OCI-LY3 (cell line): ENCODE measurements around the gene MAGEA8.
"Not testable (repeated sequence)": the region's sequence is repeated elsewhere in the genome, so short reads cannot be mapped to it uniquely, and the experiment has no call there.

Experiments used
- H2AFZ ChIP-seq: fragments of 200-600, 300-600 bp; shearing (Covaris generic); 2 replicates; pipeline ENCODE4 v1.6.0; 2014; ENCODE audit warnings: antibody characterized with exemption, low read depth, low read length
- H3K27ac ChIP-seq: fragments of 200-600, 300-600 bp; sonication (generic); 2 replicates; pipeline ENCODE4 v1.5.1; 2014; ENCODE audit warnings: mild to moderate bottlenecking, low read length, moderate library complexity, mixed read lengths
- H3K27me3 ChIP-seq: fragments of 200-600, 300-600 bp; sonication (generic); 2 replicates; pipeline ENCODE4 v1.6.1; 2014; ENCODE audit warnings: low read depth, low read length, mixed read lengths
- H3K36me3 ChIP-seq: fragments of 200-600, 300-600 bp; sonication (generic); replicated peaks from 2 replicates; pipeline ENCODE3; 2014; ENCODE audit warnings: low read depth, low read length, mixed read lengths
- H3K4me1 ChIP-seq: fragments of 300-600, 200-600 bp; sonication (generic); 2 replicates; pipeline ENCODE4 v1.6.1; 2014; ENCODE audit warnings: low read length, mixed read lengths
- H3K4me2 ChIP-seq: fragments of 200-600, 300-600 bp; sonication (generic); 2 replicates; pipeline ENCODE4 v1.6.1; 2014; ENCODE audit warnings: low read length, mixed read lengths
- H3K4me3 ChIP-seq: fragments of 300-600, 200-600 bp; sonication (generic); 2 replicates; pipeline ENCODE4 v1.5.1; 2014; ENCODE audit warnings: antibody characterized with exemption, mild to moderate bottlenecking, low read length, moderate library complexity
- H3K79me2 ChIP-seq: fragments of 300-600, 200-600 bp; shearing (Covaris generic); 2 replicates; pipeline ENCODE4 v1.6.1; 2014; ENCODE audit warnings: mild to moderate bottlenecking, low read length, mixed read lengths
- H3K9ac ChIP-seq: fragments of 300-600, 200-600 bp; shearing (Covaris generic); 2 replicates; pipeline ENCODE4 v1.6.0; 2014; ENCODE audit warnings: mild to moderate bottlenecking, low read length, moderate library complexity
- H3K9me3 ChIP-seq: fragments of 200-600, 300-600 bp; shearing (Covaris generic); 2 replicates; pipeline ENCODE4 v1.6.1; 2014; ENCODE audit warnings: low read length, mixed read lengths; ENCODE audit not compliant: insufficient read depth
- H4K20me1 ChIP-seq: fragments of 200-600, 300-600 bp; sonication (generic); 2 replicates; pipeline ENCODE4 v1.6.1; 2016; ENCODE audit warnings: low read length, mixed read lengths; ENCODE audit not compliant: insufficient read depth

Gene MAGEA8

DNA sequence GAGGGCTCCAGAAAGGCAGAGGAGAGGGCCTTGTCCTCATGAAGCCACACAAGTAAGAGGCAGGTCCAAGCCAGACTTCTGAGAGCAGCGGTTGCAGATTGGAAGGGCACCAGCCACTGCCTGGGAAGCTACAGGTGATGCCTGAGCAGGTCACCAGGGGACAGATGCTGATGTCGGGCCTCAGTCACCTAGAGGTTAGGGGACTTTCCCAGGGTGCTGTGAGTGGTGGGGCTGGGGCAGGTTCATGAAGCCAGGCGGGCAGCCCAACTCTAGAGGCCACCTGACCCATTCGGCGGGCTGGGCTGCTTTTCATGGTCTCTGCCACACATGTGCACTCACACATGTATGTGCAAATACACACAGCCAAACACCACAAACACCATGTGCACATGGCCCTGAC lies 52.0 kb downstream of the MAGEA8 start:
- not testable (repeated sequence) for H3K27me3 ChIP-seq, H2AFZ ChIP-seq

DNA sequence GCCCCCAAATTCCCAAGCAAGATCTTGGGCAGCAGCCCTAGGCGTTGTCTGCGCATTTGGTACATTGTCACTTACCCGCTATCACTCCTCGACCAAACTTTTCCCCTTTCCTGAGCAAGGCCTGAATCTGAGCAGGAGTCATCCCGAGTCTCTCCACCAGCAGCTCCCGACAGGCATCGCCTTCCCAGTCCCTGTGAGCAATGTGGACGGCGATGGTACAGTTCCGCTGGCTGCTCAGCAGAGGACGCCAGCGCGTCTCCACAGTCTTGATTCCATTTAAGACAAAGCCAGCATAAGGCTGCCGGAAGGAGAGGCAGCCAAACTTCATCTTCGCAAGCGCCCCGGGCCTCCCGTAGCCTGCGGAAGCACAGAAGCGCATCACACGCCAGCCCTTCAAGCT lies 52.6 kb downstream of the MAGEA8 start:
- not testable (repeated sequence) for H3K27me3 ChIP-seq, H3K9me3 ChIP-seq, H2AFZ ChIP-seq, H3K4me2 ChIP-seq, H3K36me3 ChIP-seq, H3K27ac ChIP-seq, H4K20me1 ChIP-seq, H3K4me3 ChIP-seq, H3K9ac ChIP-seq, H3K4me1 ChIP-seq
- peaks cover 11% of the 10 kb centered on the region for H3K79me2 ChIP-seq

More for the DNA sequence above, 52.0 kb downstream of the MAGEA8 start:
- not testable (repeated sequence) for H3K9ac ChIP-seq, H3K36me3 ChIP-seq, H3K4me3 ChIP-seq, H4K20me1 ChIP-seq, H3K4me2 ChIP-seq, H3K9me3 ChIP-seq, H3K4me1 ChIP-seq, H3K79me2 ChIP-seq, H3K27ac ChIP-seq
